Measurements from ENCODE around the gene MRPL24.

MRPL24 gene

DNA sequence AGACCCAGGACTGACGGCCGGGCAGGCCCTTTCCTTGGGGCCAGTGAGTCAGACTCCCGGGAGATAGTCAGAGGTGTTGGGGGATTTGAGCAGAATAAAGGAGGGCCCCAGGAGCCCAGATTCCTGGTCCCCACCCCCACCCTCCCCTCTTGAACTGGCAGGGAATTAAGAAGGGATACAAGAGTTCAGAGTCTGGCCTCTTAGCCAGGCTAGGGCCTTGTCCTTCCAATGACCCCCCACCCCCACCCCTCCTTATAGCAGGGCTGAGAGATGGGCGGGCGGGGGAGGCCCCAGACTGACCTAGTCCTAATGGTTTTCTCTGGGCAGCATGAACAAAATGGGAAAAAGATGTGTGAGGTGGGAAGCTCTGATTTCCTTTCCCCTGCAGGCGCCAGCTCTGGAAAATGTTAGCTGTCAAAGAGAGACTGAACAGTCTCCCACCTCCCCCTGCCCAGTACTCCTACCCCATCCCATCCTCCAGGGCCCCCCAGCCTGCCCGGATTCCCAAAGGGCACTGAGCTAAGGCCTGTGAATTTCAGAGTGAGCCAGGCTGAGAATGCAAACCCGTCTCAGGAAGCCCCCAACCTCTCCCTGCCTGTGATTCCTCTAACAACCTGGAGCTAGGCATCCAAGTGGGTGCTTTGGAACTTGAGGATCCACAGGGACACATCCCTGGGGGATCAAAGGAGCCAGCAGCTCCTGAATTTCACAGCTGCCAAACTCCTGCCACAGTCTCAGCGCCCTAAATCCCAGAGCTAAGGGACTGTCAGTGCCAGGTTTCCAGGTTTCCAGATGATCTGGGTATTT lies 29.7 kb downstream of the MRPL24 start:
- Histone ChIP-seq H3K9me3 (ENCODE audit: control insufficient read depth, low read length) (no peaks in the 10 kb centered on the region), H3K36me3 (ENCODE audit: control insufficient read depth, insufficient read depth, low read length) (no peaks in the 10 kb centered on the region), H3K27me3 (ENCODE audit: control insufficient read depth, insufficient read depth, low read length, poor library complexity, severe bottlenecking) (no peaks in the 10 kb centered on the region), H3K4me3 (ENCODE audit: insufficient read depth, low read depth, low read length) (no peak overlapping the region), H3K4me1 (ENCODE audit: control insufficient read depth, insufficient read depth, low read length) (peaks cover 39% of the 10 kb centered on the region), H3K27ac (ENCODE audit: insufficient read depth, low read depth, low read length, poor library complexity, severe bottlenecking) (no peak overlapping the region)
- 24 to 33% methylated on average over 9 of the region's 9 CpGs for WGBS, 2 experiments

DNA sequence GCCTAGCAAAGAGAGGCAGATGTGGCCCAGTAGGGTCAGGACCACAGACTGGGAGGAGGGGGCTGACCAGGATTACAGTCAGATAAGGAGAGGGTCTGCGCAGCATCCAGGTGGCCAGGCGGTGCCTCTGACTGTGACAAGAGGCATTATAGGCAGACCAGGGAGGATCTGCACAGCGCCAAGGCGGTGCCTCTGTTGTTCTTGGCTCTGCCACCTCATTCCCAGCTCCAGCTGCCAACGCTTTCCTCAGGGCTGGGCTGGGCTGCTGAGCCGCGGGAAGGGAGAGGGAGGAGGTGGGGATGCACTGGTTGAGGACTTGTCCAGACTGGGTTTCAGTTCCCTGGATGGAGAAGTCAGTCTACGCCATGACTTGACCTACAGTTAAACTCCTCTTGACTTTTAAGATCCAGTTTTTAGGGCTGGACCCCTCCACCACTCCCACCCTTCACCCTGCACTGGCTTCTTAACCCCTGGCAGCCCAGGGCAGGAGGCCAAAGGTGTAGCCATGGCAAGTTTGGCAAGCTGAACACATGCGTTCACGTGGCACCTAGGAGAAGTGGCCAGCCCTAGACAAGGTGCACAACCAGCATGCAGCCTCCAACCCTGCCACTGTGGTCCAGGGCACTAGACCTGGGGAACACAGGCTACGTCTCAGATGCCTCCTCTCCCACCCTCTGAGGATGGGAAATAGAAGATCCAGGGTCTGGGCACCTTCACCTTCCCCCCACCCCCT lies 31.0 kb downstream of the MRPL24 start:
- H3K4me1 ChIP-seq (ENCODE audit: control insufficient read depth, insufficient read depth, low read length) = peaks cover 39% of the 10 kb centered on the region
- 75 to 82% methylated on average over 11 of the region's 11 CpGs for WGBS, 2 experiments
- H3K4me3 ChIP-seq (ENCODE audit: insufficient read depth, low read depth, low read length) = no peak overlapping the region
- H3K27me3 ChIP-seq (ENCODE audit: control insufficient read depth, insufficient read depth, low read length, poor library complexity, severe bottlenecking) = no peaks in the 10 kb centered on the region
- H3K27ac ChIP-seq (ENCODE audit: insufficient read depth, low read depth, low read length, poor library complexity, severe bottlenecking) = no peak overlapping the region
- H3K36me3 ChIP-seq (ENCODE audit: control insufficient read depth, insufficient read depth, low read length) = no peaks in the 10 kb centered on the region
- no peaks in the 10 kb centered on the region for H3K9me3 ChIP-seq (ENCODE audit: control insufficient read depth, low read length)

DNA sequence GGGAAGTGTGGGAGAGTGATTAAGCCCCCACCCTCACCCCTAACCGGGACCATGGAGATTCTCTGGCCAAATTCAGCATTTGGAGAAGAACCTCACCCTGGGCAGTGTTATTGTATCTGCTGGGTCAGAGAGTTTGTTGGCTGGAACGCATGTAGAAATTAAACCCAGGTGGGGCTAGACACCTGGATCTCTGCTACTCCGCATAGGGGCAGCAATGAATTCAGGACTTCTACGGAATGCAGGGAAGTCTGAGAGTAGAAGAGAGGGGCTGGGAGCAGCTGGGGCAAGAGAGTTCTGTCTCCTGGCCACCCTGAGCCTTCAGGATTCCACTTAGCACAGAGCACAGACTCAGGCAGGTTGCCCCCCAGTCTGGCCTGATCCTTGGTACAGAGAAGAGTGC lies 31.9 kb downstream of the MRPL24 start:
- Histone ChIP-seq H3K4me3 (ENCODE audit: insufficient read depth, low read depth, low read length) (no peak overlapping the region), H3K36me3 (ENCODE audit: control insufficient read depth, insufficient read depth, low read length) (no peaks in the 10 kb centered on the region), H3K27me3 (ENCODE audit: control insufficient read depth, insufficient read depth, low read length, poor library complexity, severe bottlenecking) (peaks cover 4% of the 10 kb centered on the region), H3K9me3 (ENCODE audit: control insufficient read depth, low read length) (no peaks in the 10 kb centered on the region), H3K27ac (ENCODE audit: insufficient read depth, low read depth, low read length, poor library complexity, severe bottlenecking) (peak overlapping the region; percentile 84), H3K4me1 (ENCODE audit: control insufficient read depth, insufficient read depth, low read length) (peaks cover 39% of the 10 kb centered on the region)
- WGBS, 2 experiments = 45 to 51% methylated on average over 4 of the region's 4 CpGs

DNA sequence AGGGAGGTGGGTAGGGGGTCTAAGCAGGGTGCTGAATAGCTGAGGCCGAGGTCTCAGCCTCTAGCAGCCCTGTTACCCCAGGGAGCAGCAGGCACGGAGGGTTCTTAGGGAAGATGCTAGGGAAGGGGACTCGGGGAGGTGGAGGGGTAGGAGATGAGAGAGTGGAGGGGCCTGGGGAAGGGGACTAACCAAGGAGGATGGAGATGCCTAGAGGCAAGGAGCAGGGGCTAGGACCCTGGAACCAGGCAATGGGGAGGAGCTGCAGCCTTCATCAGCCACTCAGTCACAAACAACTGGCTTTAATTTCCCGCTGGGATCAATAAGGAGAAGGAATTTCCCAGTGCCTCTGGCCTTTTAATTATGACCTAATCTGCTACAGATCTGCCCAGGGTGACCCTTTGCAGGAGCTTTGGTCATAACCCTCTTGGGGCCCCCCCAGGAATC lies 32.6 kb downstream of the MRPL24 start:
- Histone ChIP-seq H3K4me1 (ENCODE audit: control insufficient read depth, insufficient read depth, low read length) (peaks cover 43% of the 10 kb centered on the region), H3K27ac (ENCODE audit: insufficient read depth, low read depth, low read length, poor library complexity, severe bottlenecking) (peak overlapping the region; percentile 84), H3K36me3 (ENCODE audit: control insufficient read depth, insufficient read depth, low read length) (no peaks in the 10 kb centered on the region), H3K27me3 (ENCODE audit: control insufficient read depth, insufficient read depth, low read length, poor library complexity, severe bottlenecking) (peaks cover 4% of the 10 kb centered on the region), H3K4me3 (ENCODE audit: insufficient read depth, low read depth, low read length) (peak overlapping the region; percentile 19), H3K9me3 (ENCODE audit: control insufficient read depth, low read length) (no peaks in the 10 kb centered on the region)
- WGBS, 2 experiments = 1 to 2% methylated on average over 4 of the region's 4 CpGs

DNA sequence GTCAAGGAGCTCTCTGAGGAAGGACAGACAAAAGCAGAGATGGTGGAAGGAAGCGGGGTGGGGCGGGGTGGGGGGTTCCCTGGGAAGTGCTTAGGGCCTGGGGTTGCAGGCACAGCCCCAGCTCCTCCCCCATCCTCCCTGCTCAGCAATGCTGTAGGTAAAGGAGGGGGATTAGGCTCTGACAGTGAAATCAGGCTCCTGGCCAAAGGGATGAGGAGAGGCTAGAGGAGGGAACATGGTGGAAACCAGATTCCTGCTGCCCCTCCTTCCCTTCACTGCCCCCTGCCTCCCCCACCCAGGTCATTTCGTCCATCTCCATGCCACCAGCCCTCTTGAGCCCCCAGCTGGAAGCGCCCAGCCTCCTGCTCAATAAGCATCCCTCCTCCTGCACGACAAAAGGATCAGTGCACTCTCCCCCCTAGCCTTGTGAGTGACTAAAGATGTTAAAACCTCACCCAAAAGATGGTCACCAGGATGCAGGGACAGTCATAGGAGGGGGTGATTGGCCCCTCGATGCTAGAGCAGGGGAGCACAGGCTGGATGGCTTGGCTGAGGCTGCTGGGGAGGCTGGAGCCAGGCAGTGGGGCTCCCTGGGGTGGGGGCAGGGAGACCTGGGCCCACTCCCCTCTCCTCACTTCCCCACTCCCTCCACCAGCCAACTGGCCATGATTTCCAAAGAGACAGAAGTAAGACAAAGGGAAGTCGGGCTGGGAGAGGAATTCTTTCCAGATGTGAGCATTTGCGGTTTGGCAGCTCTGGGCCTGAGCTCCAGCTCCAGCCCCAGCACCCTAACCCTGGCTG lies 33.3 kb downstream of the MRPL24 start:
- 2% methylated on average over 8 of the region's 8 CpGs for WGBS, 2 experiments
- H3K9me3 ChIP-seq (ENCODE audit: control insufficient read depth, low read length) = no peaks in the 10 kb centered on the region
- H3K4me3 ChIP-seq (ENCODE audit: insufficient read depth, low read depth, low read length) = peak overlapping the region; percentile 19
- H3K36me3 ChIP-seq (ENCODE audit: control insufficient read depth, insufficient read depth, low read length) = no peaks in the 10 kb centered on the region
- H3K27ac ChIP-seq (ENCODE audit: insufficient read depth, low read depth, low read length, poor library complexity, severe bottlenecking) = peak overlapping the region; percentile 84
- peaks cover 4% of the 10 kb centered on the region for H3K27me3 ChIP-seq (ENCODE audit: control insufficient read depth, insufficient read depth, low read length, poor library complexity, severe bottlenecking)
- peaks cover 49% of the 10 kb centered on the region for H3K4me1 ChIP-seq (ENCODE audit: control insufficient read depth, insufficient read depth, low read length)

DNA sequence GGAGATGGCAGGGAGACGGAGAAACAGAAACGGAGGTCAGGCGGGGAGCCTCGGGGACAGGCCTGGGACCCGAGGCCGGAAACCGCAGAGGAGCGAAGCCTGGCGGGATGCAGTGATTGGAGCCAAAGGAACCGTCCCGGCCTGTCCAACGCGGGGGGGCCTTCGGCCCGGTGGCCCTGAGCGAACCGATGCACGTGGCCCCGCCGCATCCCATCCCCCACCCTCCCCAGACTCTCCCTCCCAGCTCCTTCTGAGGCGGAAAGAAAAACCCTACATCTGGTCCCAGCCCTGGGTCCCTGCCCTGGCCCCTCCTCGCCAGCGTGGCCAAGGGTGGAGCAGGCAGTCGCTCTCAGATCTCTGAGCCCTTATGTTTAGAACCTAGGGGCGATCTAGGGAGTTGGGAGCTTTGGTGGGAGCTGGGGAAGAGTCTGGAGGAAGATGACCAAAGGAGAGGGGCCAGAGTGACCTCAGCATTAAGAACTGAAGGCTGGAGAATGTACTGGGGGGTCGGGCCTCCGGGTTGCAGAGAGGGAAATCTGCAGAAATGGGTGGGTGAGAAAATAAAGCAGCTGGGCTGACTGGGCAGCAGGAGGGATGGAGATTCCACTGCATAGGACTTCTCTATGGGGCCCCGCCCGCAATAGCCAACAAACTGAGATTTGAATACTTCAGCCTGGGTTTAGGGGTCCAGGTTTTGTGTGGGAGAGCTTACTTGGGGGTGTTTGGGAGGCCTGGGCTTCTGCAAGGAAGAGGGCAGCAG lies 34.1 kb downstream of the MRPL24 start:
- Histone ChIP-seq H3K27ac (ENCODE audit: insufficient read depth, low read depth, low read length, poor library complexity, severe bottlenecking) (peak overlapping the region; percentile 84), H3K9me3 (ENCODE audit: control insufficient read depth, low read length) (no peaks in the 10 kb centered on the region), H3K4me1 (ENCODE audit: control insufficient read depth, insufficient read depth, low read length) (peaks cover 52% of the 10 kb centered on the region), H3K36me3 (ENCODE audit: control insufficient read depth, insufficient read depth, low read length) (no peaks in the 10 kb centered on the region), H3K4me3 (ENCODE audit: insufficient read depth, low read depth, low read length) (peak overlapping the region; percentile 55), H3K27me3 (ENCODE audit: control insufficient read depth, insufficient read depth, low read length, poor library complexity, severe bottlenecking) (peaks cover 4% of the 10 kb centered on the region)
- 1% methylated on average over 29 of the region's 29 CpGs for WGBS, 2 experiments

DNA sequence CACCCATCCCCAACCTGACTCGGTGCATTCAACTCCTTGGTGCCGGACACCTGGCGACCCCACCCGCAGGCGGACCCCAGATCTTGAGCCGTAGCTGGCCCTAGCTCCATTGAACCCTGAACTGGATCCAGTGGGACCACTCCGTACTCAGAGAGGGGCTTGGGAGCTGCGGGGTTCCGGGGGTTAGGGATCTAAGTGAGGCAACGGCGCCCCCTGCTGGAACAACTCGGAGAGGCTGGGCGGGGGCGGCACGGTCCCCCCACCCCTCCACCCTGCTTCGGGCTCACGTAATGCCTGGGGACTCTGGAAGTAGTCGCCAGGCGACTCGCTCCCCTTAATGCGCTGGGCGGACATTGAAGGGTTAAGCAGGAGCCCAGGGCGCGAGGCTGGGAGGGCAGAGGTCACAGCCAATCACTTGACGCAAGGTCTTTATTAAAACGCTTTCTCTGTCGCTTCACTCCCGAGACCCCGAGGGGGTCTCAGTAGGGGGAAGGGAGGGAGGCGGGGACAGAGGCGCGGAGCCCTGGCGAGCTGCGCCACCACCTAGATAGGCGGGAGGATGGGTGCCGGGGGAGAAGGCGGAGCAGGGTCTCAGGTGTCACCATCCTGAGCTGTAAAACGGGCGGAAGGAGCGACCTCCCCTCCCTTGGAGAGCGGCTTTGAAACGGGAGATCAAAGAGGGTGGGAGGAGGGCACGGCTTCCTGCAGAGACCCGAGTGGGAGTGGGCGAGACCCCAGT lies 34.8 kb downstream of the MRPL24 start:
- H3K27ac ChIP-seq (ENCODE audit: insufficient read depth, low read depth, low read length, poor library complexity, severe bottlenecking) = peak overlapping the region; percentile 84

DNA sequence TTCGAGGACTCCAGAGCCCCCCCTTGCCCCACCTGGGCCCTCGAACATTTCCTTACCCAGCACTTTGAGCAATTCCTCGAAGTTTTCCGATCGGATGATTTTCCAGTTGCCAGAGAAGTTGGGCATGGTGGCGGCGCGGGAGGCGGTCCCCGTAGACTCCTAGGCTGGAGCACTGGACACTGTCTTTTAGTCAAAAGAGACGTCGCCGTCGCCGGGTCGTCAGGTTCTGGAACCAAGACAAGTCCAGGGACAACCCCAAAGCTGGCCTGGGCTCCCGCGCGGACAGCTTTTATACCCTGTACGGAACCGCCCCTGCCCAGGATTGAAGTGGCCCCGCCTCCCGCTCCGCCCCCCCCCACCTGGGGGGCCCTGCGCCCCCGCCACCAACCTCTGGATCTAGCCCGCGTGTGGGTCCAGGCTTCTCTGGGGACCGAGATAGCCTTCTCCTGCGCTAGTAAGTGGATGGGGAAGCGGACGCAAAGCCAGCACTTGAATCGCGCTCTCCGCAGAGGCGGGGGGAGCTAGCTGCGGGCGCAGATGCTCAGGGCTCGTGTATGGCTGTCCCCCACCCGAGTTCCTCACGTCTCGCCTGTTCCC lies 35.5 kb downstream of the MRPL24 start, which contains the start of gene CRABP2:
CRABP2 (minus strand) TSS at position 263 of the 597 bp plus-strand sequence; CDS start at position 126, 137 bp downstream.
- Histone ChIP-seq H3K27ac (ENCODE audit: insufficient read depth, low read depth, low read length, poor library complexity, severe bottlenecking) (peak within 1 kb of the TSS; percentile 84), H3K27me3 (ENCODE audit: control insufficient read depth, insufficient read depth, low read length, poor library complexity, severe bottlenecking) (peaks cover 4% of the 10 kb centered on the region), H3K9me3 (ENCODE audit: control insufficient read depth, low read length) (no peaks in the 10 kb centered on the region), H3K36me3 (ENCODE audit: control insufficient read depth, insufficient read depth, low read length) (no peaks in the 10 kb centered on the region), H3K4me1 (ENCODE audit: control insufficient read depth, insufficient read depth, low read length) (peaks cover 53% of the 10 kb centered on the region), H3K4me3 (ENCODE audit: insufficient read depth, low read depth, low read length) (peak within 1 kb of the TSS; percentile 55)
- 0 to 1% methylated on average over 42 of the region's 42 CpGs for WGBS, 2 experiments

More for the DNA sequence above, 34.8 kb downstream of the MRPL24 start:
- Histone ChIP-seq H3K9me3 (ENCODE audit: control insufficient read depth, low read length) (no peaks in the 10 kb centered on the region), H3K36me3 (ENCODE audit: control insufficient read depth, insufficient read depth, low read length) (no peaks in the 10 kb centered on the region), H3K27me3 (ENCODE audit: control insufficient read depth, insufficient read depth, low read length, poor library complexity, severe bottlenecking) (peaks cover 4% of the 10 kb centered on the region), H3K4me3 (ENCODE audit: insufficient read depth, low read depth, low read length) (peak overlapping the region; percentile 55), H3K4me1 (ENCODE audit: control insufficient read depth, insufficient read depth, low read length) (peaks cover 59% of the 10 kb centered on the region)
- WGBS, 2 experiments = 1% methylated on average over 45 of the region's 45 CpGs

DNA sequence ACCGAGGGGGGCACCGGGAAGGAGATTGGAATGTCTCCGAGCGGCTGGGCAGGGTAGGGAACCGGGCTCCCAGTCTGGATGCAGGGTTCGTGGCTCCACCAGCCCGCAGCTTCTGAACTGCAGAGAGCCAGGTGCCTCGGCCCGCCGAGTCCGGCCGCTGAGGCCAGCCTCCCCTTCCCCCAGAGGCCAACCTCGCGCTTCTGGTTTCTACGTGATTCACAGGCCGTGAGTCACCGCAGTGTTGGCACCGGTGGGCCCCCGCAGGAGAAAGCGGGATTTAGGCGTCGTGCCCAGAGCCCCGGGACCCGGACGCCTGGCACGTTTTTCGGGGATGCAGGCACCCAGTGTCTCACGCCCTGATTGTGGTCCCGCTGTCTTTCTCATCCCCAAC lies 36.0 kb downstream of the MRPL24 start:
- peak overlapping the region; percentile 68 for H3K27ac ChIP-seq (ENCODE audit: insufficient read depth, low read depth, low read length, poor library complexity, severe bottlenecking)

More for the DNA sequence above, 36.0 kb downstream of the MRPL24 start:
- no peaks in the 10 kb centered on the region for H3K9me3 ChIP-seq (ENCODE audit: control insufficient read depth, low read length)
- peak overlapping the region; percentile 55 for H3K4me3 ChIP-seq (ENCODE audit: insufficient read depth, low read depth, low read length)
- peaks cover 4% of the 10 kb centered on the region for H3K27me3 ChIP-seq (ENCODE audit: control insufficient read depth, insufficient read depth, low read length, poor library complexity, severe bottlenecking)
- peaks cover 5% of the 10 kb centered on the region for H3K36me3 ChIP-seq (ENCODE audit: control insufficient read depth, insufficient read depth, low read length)
- 0 to 1% methylated on average over 29 of the region's 29 CpGs for WGBS, 2 experiments
- peaks cover 48% of the 10 kb centered on the region for H3K4me1 ChIP-seq (ENCODE audit: control insufficient read depth, insufficient read depth, low read length)
